PC-3 (cell line): ENCODE results near the gene RSU1.

Experiments used
- EZH2 ChIP-seq: fragments of 300-600 bp; sonication (generic); IDR thresholded peaks from one replicate; pipeline ENCODE4 v1.6.1; 2017; ENCODE audit warnings: antibody characterized with exemption, mild to moderate bottlenecking, low read length; ENCODE audit not compliant: unreplicated experiment
- EZH2phosphoT487 ChIP-seq: fragments of 300-600 bp; sonication (generic); IDR thresholded peaks from 2 replicates; pipeline ENCODE4 v1.6.1; 2018; ENCODE audit warnings: mild to moderate bottlenecking, antibody characterized with exemption, low read length, borderline replicate concordance
- TF ChIP-seq, protein P1 (sequence below): fragments of 300-600 bp; sonication (generic); conservative IDR thresholded peaks from 2 replicates; pipeline ENCODE4 v1.5.1; 2017; ENCODE audit warnings: antibody characterized with exemption, low read depth, mild to moderate bottlenecking, low read length

DNA sequence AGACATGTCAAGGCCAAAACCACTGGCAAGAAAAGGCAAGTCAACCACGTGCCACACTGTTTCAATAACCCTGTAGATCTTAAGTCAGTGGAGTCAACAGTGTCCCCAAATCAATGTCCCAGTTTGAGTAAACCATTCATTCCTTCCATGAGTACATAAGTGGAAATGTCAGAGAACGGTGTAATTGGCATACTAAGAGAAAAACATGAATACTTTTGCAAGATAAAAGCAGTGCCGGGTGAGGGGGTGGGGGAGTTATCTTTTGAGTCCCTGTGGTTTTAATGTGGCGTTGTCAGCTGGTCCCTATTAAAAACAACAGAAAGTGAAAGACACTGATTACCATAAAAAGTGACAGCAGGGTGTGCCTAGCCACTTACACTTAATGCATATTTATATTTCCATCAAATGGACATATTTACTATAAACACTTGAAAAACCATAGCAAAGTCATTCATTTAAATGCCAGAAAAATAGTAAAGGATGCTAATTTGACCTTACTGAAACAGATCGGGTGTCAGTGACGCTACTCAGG is 37.8 kb downstream of the RSU1 start:
- TF ChIP-seq, protein P1, sequence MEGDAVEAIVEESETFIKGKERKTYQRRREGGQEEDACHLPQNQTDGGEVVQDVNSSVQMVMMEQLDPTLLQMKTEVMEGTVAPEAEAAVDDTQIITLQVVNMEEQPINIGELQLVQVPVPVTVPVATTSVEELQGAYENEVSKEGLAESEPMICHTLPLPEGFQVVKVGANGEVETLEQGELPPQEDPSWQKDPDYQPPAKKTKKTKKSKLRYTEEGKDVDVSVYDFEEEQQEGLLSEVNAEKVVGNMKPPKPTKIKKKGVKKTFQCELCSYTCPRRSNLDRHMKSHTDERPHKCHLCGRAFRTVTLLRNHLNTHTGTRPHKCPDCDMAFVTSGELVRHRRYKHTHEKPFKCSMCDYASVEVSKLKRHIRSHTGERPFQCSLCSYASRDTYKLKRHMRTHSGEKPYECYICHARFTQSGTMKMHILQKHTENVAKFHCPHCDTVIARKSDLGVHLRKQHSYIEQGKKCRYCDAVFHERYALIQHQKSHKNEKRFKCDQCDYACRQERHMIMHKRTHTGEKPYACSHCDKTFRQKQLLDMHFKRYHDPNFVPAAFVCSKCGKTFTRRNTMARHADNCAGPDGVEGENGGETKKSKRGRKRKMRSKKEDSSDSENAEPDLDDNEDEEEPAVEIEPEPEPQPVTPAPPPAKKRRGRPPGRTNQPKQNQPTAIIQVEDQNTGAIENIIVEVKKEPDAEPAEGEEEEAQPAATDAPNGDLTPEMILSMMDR: no peak
- TF ChIP-seq EZH2 (no peak), EZH2phosphoT487 (no peak)
